Fibroblast of mammary gland (primary cell): ENCODE data around the gene CDK1.

Source experiments
- DNase-seq: peaks from one replicate; pipeline ENCODE4 v3.0.0-alpha.2; 2010; ENCODE audit warnings: low read depth
- H3K4me3 ChIP-seq: 2 replicates; pipeline ENCODE4 v1.5.1; 2011; ENCODE audit warnings: low read depth, mild to moderate bottlenecking, low read length, moderate library complexity; ENCODE audit not compliant: control insufficient read depth
- TF ChIP-seq, protein P1 (sequence below): conservative IDR thresholded peaks from 2 replicates; pipeline ENCODE4 v1.5.1; 2011; ENCODE audit warnings: low read depth, low read length, inconsistent platforms; ENCODE audit not compliant: control insufficient read depth, insufficient read depth

Gene CDK1

DNA sequence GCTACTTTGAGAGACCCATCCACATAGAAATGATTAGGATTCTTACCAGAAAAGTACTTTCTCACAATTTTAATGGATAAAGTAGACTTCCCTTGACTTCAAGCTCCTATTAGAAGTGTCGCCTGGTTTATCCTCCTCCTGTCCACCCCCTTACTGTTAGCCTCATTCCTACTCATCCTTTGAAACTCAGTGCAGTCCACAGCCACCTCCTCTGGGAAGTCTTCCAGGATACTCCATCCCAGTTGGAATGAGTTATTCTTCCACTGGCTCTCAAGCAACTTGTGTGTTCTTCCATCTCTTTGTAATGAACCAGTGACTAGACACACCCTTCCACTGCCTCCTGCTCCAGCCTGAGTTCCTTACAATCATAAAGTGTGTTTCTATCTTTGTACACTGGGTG lies 25.1 kb upstream of the CDK1 start:
- no peak overlapping the region for H3K4me3 ChIP-seq
- DNase-seq, result no peak
- TF ChIP-seq, protein P1, sequence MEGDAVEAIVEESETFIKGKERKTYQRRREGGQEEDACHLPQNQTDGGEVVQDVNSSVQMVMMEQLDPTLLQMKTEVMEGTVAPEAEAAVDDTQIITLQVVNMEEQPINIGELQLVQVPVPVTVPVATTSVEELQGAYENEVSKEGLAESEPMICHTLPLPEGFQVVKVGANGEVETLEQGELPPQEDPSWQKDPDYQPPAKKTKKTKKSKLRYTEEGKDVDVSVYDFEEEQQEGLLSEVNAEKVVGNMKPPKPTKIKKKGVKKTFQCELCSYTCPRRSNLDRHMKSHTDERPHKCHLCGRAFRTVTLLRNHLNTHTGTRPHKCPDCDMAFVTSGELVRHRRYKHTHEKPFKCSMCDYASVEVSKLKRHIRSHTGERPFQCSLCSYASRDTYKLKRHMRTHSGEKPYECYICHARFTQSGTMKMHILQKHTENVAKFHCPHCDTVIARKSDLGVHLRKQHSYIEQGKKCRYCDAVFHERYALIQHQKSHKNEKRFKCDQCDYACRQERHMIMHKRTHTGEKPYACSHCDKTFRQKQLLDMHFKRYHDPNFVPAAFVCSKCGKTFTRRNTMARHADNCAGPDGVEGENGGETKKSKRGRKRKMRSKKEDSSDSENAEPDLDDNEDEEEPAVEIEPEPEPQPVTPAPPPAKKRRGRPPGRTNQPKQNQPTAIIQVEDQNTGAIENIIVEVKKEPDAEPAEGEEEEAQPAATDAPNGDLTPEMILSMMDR, result no peak

DNA sequence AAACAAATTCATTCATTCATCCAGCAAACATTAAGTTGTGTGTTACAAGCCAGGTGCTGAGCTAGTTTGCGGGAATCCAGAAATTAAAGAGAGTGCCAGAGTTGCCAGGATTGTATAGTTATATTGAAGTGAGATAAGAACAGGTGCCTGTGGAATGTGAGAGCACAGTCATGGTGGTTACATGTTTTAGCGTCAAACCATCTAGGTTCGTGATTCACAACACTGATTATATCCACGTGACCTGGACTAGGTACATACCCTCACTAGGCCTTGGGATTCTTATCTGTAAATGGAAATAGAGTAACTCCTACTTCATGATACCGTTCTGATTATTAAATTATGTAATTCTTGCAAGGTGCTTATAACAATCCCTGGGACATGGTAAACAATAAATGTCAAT lies 24.5 kb upstream of the CDK1 start:
- TF ChIP-seq, protein P1, result no peak
- H3K4me3 ChIP-seq, result no peak overlapping the region
- DNase-seq, result no peak

DNA sequence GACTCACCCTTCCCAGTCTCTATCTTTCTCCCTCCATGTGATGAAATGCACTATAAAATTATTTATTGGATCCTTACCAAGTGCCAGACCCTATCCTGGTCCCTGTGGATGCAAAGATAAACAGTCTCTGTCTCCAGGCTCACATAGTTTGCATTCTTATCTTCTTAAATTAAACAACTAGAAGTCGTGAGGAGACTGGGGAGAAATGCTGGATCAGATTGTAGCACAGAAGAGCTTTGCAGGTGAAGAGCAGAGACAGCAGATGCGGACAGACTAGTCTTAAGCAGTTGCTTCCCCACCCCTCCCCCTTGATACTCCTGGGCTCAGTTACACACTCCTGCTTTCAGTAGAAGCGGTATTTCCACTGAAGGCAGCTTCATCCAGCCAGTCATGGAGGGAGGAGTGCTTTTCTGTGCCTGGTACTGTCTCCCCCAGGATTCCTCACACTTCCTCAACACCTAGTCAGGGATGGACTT lies 20.8 kb upstream of the CDK1 start:
- no peak overlapping the region for H3K4me3 ChIP-seq
- TF ChIP-seq, protein P1, result no peak
- DNase-seq, result no peak

DNA sequence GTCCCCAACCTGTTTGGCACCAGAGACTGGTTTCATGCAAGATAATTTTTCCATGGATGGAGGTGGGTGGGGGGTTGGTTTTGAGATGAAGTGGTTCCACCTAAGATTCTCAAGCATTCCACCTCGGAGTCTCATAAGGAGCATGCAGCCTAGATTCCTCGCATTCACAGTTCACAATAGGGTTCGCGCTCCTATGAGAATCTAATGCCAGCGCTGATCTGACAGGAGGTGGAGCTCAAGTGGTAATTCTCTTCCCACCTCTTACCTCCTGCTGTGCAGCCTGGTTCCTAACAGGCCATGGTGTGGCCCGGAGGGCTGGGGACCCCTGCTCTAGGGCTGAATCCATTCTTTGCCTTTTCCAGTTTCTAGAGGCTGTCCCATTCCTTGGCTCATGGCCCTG lies 19.1 kb upstream of the CDK1 start:
- TF ChIP-seq, protein P1, result no peak
- H3K4me3 ChIP-seq, result no peak overlapping the region
- no peak for DNase-seq

DNA sequence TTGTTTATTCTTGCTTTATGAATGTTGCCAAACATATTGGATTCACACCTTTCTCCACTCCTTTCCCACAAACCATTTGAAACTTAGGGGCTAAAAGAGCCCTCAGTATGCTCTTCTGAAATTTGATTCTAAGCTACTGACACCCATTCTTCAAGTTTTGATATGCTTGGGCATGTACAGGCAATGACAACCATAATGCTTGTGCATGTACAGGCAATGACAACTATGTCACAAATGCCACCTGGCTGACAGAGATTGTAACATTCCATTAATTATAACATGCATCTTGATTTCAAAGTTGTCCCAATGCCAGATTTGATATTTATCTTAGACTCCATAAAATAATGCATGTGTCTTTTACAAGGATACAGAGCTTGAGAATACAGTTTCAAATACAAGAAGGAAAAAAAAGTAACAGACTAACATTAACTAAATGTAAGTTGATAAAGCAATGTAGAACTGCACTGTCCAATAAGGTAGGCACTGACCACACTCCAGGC lies 17.5 kb upstream of the CDK1 start:
- DNase-seq, result no peak
- TF ChIP-seq, protein P1, result no peak

DNA sequence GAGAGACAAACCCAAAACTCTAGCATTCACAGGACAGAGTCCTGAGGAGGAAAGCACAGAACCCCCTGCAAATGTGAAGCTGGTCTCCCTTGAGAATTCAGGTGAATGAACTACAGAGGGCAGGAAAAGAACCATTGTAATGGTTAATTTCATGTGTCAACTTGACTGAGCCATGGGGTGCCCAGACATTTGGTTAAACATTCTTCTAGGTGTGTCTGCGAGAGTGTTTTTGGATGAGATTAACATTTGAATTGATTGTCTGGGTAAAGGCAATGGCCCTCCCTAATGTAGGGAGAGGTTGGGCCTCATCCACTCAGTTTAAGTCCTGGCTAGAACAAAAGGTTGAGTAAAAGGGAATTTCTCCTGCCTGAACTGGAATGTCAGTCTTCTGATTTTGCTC lies 15.7 kb upstream of the CDK1 start:
- TF ChIP-seq, protein P1, result no peak
- no peak overlapping the region for H3K4me3 ChIP-seq
- no peak for DNase-seq

More for the DNA sequence above, 17.5 kb upstream of the CDK1 start:
- H3K4me3 ChIP-seq, result no peak overlapping the region

DNA sequence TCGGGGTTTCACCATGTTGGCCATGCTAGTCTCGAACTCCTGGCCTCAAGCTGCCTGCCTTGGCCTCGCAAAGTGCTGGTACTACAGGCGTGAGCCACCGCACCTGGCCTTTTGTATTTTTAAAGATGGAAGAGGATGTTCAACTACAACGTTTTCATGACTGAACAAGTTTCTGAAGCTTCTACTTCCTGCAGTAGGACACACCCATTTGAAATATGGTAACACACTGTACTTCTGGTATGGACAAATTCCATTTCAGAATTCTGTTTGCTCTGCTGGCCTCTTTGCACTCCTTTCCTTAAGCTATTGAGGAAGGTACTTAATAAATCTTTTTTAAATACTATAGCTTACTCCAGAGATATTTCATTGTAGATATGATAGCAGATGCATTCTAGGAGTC lies 10.9 kb upstream of the CDK1 start:
- no peak overlapping the region for H3K4me3 ChIP-seq
- TF ChIP-seq, protein P1, result no peak
- DNase-seq, result no peak
